Epithelial cell of proximal tubule (primary cell): Measurements from ENCODE around the gene MOBP. TPM values are rescaled to one million over a fixed set of nuclear protein-coding genes. Genes with fewer than 3 reads are reported as not detected.

ENCODE experiments used
- DNase-seq: peaks from one replicate; pipeline ENCODE4 v3.0.0-alpha.2; 2011; ENCODE audit warnings: low read depth
- H3K4me3 ChIP-seq: 2 replicates; pipeline ENCODE4 v1.5.1; 2011; ENCODE audit warnings: low read depth, mild to moderate bottlenecking, low read length
- total RNA-seq: library from RNA; depleted of rRNA; stranded (reverse); fragments of >200 nt; gene quantifications from 2 replicates; pipeline ENCODE4 v1.2.3, GENCODE V29; 2015
- TF ChIP-seq, protein P1 (sequence below): conservative IDR thresholded peaks from 2 replicates; pipeline ENCODE4 v1.5.1; 2012; ENCODE audit warnings: low read depth, mild to moderate bottlenecking, low read length

MOBP gene
- total RNA-seq, 1 donor from 2014 or later = 0.35 TPM

DNA sequence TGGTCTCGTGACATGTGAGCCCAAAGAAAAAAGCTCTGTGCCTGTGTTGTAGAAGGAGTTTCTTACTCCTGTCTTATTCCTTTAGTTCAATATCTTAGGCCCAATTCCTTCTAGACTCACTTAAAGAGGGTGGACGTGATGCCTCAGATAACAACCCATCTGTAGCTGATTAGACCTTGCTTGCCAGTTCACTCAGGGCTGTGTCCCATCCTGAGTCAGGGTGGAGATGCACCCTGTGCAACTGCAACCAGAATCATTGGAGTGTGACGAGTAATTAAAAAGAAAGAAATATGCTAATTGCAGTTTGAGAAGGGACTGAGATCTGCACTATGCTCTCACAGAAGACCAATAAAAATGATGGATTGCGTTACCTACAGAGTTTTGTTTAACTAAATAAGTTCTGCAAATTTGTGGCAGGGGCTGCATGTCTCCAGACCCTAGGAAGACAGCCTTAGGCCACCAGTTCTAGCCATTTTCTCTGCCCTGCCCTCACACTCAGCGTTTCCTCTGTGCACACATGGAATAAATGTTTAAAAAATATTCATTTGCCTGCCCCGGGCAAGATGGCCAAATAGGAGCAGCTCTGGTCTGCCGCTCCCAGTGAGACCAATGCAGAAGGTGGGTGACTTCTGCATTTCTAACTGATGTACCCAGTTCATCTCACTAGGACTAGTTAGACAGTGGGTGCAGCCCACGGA lies 83.0 kb downstream of the MOBP start:
- DNase-seq = no peak
- no peak overlapping the region for H3K4me3 ChIP-seq
- TF ChIP-seq, protein P1, sequence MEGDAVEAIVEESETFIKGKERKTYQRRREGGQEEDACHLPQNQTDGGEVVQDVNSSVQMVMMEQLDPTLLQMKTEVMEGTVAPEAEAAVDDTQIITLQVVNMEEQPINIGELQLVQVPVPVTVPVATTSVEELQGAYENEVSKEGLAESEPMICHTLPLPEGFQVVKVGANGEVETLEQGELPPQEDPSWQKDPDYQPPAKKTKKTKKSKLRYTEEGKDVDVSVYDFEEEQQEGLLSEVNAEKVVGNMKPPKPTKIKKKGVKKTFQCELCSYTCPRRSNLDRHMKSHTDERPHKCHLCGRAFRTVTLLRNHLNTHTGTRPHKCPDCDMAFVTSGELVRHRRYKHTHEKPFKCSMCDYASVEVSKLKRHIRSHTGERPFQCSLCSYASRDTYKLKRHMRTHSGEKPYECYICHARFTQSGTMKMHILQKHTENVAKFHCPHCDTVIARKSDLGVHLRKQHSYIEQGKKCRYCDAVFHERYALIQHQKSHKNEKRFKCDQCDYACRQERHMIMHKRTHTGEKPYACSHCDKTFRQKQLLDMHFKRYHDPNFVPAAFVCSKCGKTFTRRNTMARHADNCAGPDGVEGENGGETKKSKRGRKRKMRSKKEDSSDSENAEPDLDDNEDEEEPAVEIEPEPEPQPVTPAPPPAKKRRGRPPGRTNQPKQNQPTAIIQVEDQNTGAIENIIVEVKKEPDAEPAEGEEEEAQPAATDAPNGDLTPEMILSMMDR = no peak

Other genes with a start within 250 kb of the MOBP start
- not detected in 2 replicates for gene CX3CR1, start 187.6 kb upstream of the MOBP start, total RNA-seq
- not detected in 2 replicates for gene CCR8, start 138.0 kb upstream of the MOBP start, total RNA-seq
- gene SLC25A38, start 84.3 kb upstream of the MOBP start, total RNA-seq = 20.8 and 29.7 TPM in 2 replicates
- 2,720 and 3,068 TPM in 2 replicates for gene RPSA, start 61.0 kb upstream of the MOBP start, total RNA-seq